Measurements from ENCODE around the gene CDHR3.

DNA sequence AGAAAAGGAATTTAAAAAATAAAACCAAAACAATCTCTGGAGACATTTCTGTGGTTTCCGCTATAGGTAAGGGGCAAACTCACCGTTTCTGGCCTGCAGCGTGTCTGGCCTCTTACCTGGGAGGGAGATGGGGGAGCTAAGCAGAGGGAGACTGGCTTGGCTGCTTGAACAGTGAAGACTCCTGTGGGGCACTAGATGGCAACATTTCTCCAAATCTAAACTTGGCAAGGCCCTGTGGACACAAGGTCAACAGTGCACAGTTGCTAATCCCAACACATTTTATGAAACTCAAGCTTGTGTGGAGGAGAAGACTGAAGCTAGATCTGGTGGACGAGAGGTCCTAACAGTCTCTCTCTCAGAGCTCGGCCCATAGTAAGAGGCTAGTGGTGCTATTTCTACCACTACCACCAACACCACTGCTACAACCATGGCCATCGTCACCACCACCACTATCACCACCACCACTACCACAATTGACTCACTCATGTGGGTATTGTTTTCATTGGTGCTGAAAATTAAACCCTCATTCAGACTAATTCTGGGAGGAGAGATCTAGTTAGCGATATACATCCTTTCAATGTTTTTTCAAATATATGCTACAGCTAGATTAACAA lies 28.4 kb upstream of the CDHR3 start:
- no peak for TF ChIP-seq POLR2A (IDR thresholded peaks at IDR 0.05)
- TF ChIP-seq, protein P1, sequence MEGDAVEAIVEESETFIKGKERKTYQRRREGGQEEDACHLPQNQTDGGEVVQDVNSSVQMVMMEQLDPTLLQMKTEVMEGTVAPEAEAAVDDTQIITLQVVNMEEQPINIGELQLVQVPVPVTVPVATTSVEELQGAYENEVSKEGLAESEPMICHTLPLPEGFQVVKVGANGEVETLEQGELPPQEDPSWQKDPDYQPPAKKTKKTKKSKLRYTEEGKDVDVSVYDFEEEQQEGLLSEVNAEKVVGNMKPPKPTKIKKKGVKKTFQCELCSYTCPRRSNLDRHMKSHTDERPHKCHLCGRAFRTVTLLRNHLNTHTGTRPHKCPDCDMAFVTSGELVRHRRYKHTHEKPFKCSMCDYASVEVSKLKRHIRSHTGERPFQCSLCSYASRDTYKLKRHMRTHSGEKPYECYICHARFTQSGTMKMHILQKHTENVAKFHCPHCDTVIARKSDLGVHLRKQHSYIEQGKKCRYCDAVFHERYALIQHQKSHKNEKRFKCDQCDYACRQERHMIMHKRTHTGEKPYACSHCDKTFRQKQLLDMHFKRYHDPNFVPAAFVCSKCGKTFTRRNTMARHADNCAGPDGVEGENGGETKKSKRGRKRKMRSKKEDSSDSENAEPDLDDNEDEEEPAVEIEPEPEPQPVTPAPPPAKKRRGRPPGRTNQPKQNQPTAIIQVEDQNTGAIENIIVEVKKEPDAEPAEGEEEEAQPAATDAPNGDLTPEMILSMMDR (IDR thresholded peaks at IDR 0.05), result peak in 2 of 4 experiments; percentile 42 to 45
